GM19372 (cell line): ENCODE results near the gene SMAD6.
"Not testable (repeated sequence)": the region's sequence is repeated elsewhere in the genome, so short reads cannot be mapped to it uniquely, and the experiment has no call there.

Source experiments
- ATAC-seq: cut with Tn5 transposase; IDR thresholded peaks from one replicate; pipeline ENCODE4 v1.9.1; 2021; ENCODE audit warnings: mild to moderate bottlenecking, low read depth, moderate library complexity; ENCODE audit not compliant: unreplicated experiment

Gene SMAD6

GRCh38 chr15:66674756-66675155, 27.3 kb upstream of the SMAD6 start:
- no peak for ATAC-seq

- ATAC-seq = no peak
Observed at GRCh38 chr15:66675446-66675845, 26.6 kb upstream of the SMAD6 start.

GRCh38 chr15:66677336-66677735, 24.7 kb upstream of the SMAD6 start:
- no peak for ATAC-seq

- ATAC-seq = no peak
Observed at GRCh38 chr15:66679061-66679656, 22.9 kb upstream of the SMAD6 start.

- no peak for ATAC-seq
Observed at GRCh38 chr15:66679657-66680108, 22.4 kb upstream of the SMAD6 start.

GRCh38 chr15:66680502-66680901, 21.5 kb upstream of the SMAD6 start:
- ATAC-seq = no peak

GRCh38 chr15:66681395-66681794, 20.6 kb upstream of the SMAD6 start:
- ATAC-seq = no peak

GRCh38 chr15:66682246-66682645, 19.8 kb upstream of the SMAD6 start:
- no peak for ATAC-seq

GRCh38 chr15:66682865-66683264, 19.2 kb upstream of the SMAD6 start:
- ATAC-seq = no peak

GRCh38 chr15:66684136-66684681, 17.8 kb upstream of the SMAD6 start:
- no peak for ATAC-seq

- ATAC-seq = no peak
Observed at GRCh38 chr15:66685638-66686150, 16.3 kb upstream of the SMAD6 start.

GRCh38 chr15:66690912-66691311, 11.1 kb upstream of the SMAD6 start:
- not testable (repeated sequence) for ATAC-seq

GRCh38 chr15:66691727-66692126, 10.3 kb upstream of the SMAD6 start:
- no peak for ATAC-seq

GRCh38 chr15:66692391-66692790, 9.6 kb upstream of the SMAD6 start:
- no peak for ATAC-seq

GRCh38 chr15:66692808-66693596, 9.0 kb upstream of the SMAD6 start:
- ATAC-seq = no peak

- ATAC-seq = no peak
Observed at GRCh38 chr15:66696770-66697169, 5.3 kb upstream of the SMAD6 start.

- ATAC-seq = no peak
Observed at GRCh38 chr15:66698318-66698961, 3.6 kb upstream of the SMAD6 start.

- no peak for ATAC-seq
Observed at GRCh38 chr15:66698971-66699370, 3.1 kb upstream of the SMAD6 start.

- ATAC-seq = no peak
Observed at GRCh38 chr15:66700412-66700801, 1.6 kb upstream of the SMAD6 start.

- ATAC-seq = peak; percentile 63
Observed at GRCh38 chr15:66700802-66701421, 1.1 kb upstream of the SMAD6 start.
